ENCODE data around the gene MAN1A1. TPM values are rescaled to one million over a fixed set of nuclear protein-coding genes. Genes with fewer than 3 reads are reported as not detected.

MAN1A1 gene
- total RNA-seq, 1 donor from 2014 or later: 23.4 TPM

GRCh38 chr6:119313937-119314884 is 35.4 kb downstream of the MAN1A1 start:
- TF ChIP-seq CTCF (conservative IDR thresholded peaks at IDR 0.05; ENCODE audit: low read depth, low read length): no peak
- DNase-seq (ENCODE audit: low read depth): no peak
- no peak overlapping the region for H3K4me3 ChIP-seq (ENCODE audit: low read depth, low read length)

GRCh38 chr6:119312875-119313338 is 36.7 kb downstream of the MAN1A1 start:
- no peak for TF ChIP-seq CTCF (conservative IDR thresholded peaks at IDR 0.05; ENCODE audit: low read depth, low read length)
- H3K4me3 ChIP-seq (ENCODE audit: low read depth, low read length): no peak overlapping the region
- DNase-seq (ENCODE audit: low read depth): no peak

- no peak for TF ChIP-seq CTCF (conservative IDR thresholded peaks at IDR 0.05; ENCODE audit: low read depth, low read length)
- DNase-seq (ENCODE audit: low read depth): no peak
- no peak overlapping the region for H3K4me3 ChIP-seq (ENCODE audit: low read depth, low read length)
Measured at GRCh38 chr6:119312441-119312840, 37.1 kb downstream of the MAN1A1 start.

GRCh38 chr6:119311514-119312142 is 37.9 kb downstream of the MAN1A1 start:
- no peak for TF ChIP-seq CTCF (conservative IDR thresholded peaks at IDR 0.05; ENCODE audit: low read depth, low read length)
- DNase-seq (ENCODE audit: low read depth): no peak

GRCh38 chr6:119310486-119311036 is 39.0 kb downstream of the MAN1A1 start:
- no peak for TF ChIP-seq CTCF (conservative IDR thresholded peaks at IDR 0.05; ENCODE audit: low read depth, low read length)
- DNase-seq (ENCODE audit: low read depth): peak; percentile 26
- H3K4me3 ChIP-seq (ENCODE audit: low read depth, low read length): no peak overlapping the region

More at GRCh38 chr6:119311514-119312142, 37.9 kb downstream of the MAN1A1 start:
- H3K4me3 ChIP-seq (ENCODE audit: low read depth, low read length): no peak overlapping the region

- no peak for TF ChIP-seq CTCF (conservative IDR thresholded peaks at IDR 0.05; ENCODE audit: low read depth, low read length)
- DNase-seq (ENCODE audit: low read depth): peak; percentile 85
Measured at GRCh38 chr6:119308991-119309657, 40.4 kb downstream of the MAN1A1 start.

More at GRCh38 chr6:119308991-119309657, 40.4 kb downstream of the MAN1A1 start:
- H3K4me3 ChIP-seq (ENCODE audit: low read depth, low read length): peak overlapping the region; percentile 6

Data from epithelial cell of proximal tubule (primary cell).